ENCODE measurements around the gene JDP2. TPM values are rescaled to one million over a fixed set of nuclear protein-coding genes. Genes with fewer than 3 reads are reported as not detected.

JDP2 gene
- total RNA-seq, 6 experiments from 2014 or later, result 48.0 to 67.8 (median 61.8) TPM

- no peak for DNase-seq
- Mint-ChIP-seq H3K4me3 (no peak overlapping the region), H3K9me3 (no peaks in the 10 kb centered on the region), H3K36me3 (ENCODE audit: low read depth) (peaks cover 20% of the 10 kb centered on the region; the same call in 1 of the 2 replicates), H3K27me3 (ENCODE audit: insufficient read depth) (peaks cover 9% of the 10 kb centered on the region), H3K27ac (no peak overlapping the region), H3K4me1 (ENCODE audit: low read depth) (no peaks in the 10 kb centered on the region)
- TF ChIP-seq, protein P1, sequence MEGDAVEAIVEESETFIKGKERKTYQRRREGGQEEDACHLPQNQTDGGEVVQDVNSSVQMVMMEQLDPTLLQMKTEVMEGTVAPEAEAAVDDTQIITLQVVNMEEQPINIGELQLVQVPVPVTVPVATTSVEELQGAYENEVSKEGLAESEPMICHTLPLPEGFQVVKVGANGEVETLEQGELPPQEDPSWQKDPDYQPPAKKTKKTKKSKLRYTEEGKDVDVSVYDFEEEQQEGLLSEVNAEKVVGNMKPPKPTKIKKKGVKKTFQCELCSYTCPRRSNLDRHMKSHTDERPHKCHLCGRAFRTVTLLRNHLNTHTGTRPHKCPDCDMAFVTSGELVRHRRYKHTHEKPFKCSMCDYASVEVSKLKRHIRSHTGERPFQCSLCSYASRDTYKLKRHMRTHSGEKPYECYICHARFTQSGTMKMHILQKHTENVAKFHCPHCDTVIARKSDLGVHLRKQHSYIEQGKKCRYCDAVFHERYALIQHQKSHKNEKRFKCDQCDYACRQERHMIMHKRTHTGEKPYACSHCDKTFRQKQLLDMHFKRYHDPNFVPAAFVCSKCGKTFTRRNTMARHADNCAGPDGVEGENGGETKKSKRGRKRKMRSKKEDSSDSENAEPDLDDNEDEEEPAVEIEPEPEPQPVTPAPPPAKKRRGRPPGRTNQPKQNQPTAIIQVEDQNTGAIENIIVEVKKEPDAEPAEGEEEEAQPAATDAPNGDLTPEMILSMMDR (IDR thresholded peaks at IDR 0.05), result no peak
Observed at GRCh38 chr14:75476274-75476995, 48.6 kb downstream of the JDP2 start.

DNA sequence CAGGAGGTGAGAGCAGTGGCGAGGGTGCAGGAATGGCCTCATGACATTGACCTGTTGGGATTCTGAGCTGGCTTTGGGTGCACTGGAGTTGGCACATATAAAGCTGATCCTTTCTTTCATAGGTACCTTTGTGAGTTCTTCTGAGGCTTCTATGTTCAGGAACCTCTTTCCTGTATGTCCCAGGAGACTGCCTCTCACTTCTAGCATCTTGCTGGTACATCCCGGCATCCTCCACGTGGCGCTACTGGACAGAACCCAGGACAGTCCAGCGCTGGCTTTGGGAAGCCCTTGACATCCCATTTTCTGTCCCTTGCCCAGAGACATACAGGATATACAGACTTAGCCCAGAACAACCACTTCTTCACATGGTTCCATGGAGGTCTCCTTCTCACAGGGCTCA, 50.1 kb downstream of the JDP2 start:
- Mint-ChIP-seq H3K27ac (no peak overlapping the region), H3K27me3 (ENCODE audit: insufficient read depth) (peaks cover 9% of the 10 kb centered on the region), H3K4me3 (no peak overlapping the region), H3K9me3 (no peaks in the 10 kb centered on the region), H3K36me3 (ENCODE audit: low read depth) (peaks cover 14% of the 10 kb centered on the region; the same call in 1 of the 2 replicates), H3K4me1 (ENCODE audit: low read depth) (no peaks in the 10 kb centered on the region)
- no peak for DNase-seq
- TF ChIP-seq, protein P1 (IDR thresholded peaks at IDR 0.05), result no peak

GRCh38 chr14:75479770-75480600, 52.2 kb downstream of the JDP2 start:
- no peak overlapping the region for H3K27ac Mint-ChIP-seq
- H3K9me3 Mint-ChIP-seq, result no peaks in the 10 kb centered on the region
- DNase-seq, result no peak
- H3K4me3 Mint-ChIP-seq, result no peak overlapping the region
- TF ChIP-seq, protein P1 (IDR thresholded peaks at IDR 0.05), result no peak
- no peaks in the 10 kb centered on the region for H3K4me1 Mint-ChIP-seq (ENCODE audit: low read depth)
- 0 out of 2 replicates have a peak, but pooled peaks cover 6% of the 10 kb centered on the region for H3K36me3 Mint-ChIP-seq (ENCODE audit: low read depth)
- H3K27me3 Mint-ChIP-seq (ENCODE audit: insufficient read depth), result peaks cover 16% of the 10 kb centered on the region

- TF ChIP-seq, protein P1 (IDR thresholded peaks at IDR 0.05), result no peak
- Mint-ChIP-seq H3K27ac (no peak overlapping the region), H3K36me3 (ENCODE audit: low read depth) (no peaks in the 10 kb centered on the region), H3K4me3 (no peak overlapping the region), H3K4me1 (ENCODE audit: low read depth) (no peaks in the 10 kb centered on the region), H3K9me3 (no peaks in the 10 kb centered on the region), H3K27me3 (ENCODE audit: insufficient read depth) (peaks cover 22% of the 10 kb centered on the region)
- DNase-seq, result no peak
Observed at GRCh38 chr14:75482366-75482765, 54.5 kb downstream of the JDP2 start.

- no peaks in the 10 kb centered on the region for H3K36me3 Mint-ChIP-seq (ENCODE audit: low read depth)
- 0 out of 2 replicates have a peak, but pooled peaks cover 6% of the 10 kb centered on the region for H3K4me1 Mint-ChIP-seq (ENCODE audit: low read depth)
- TF ChIP-seq, protein P1 (IDR thresholded peaks at IDR 0.05), result no peak
- DNase-seq, result no peak
- H3K27ac Mint-ChIP-seq, result no peak overlapping the region
- H3K9me3 Mint-ChIP-seq, result no peaks in the 10 kb centered on the region
- H3K4me3 Mint-ChIP-seq, result no peak overlapping the region
- peaks cover 22% of the 10 kb centered on the region for H3K27me3 Mint-ChIP-seq (ENCODE audit: insufficient read depth)
Observed at GRCh38 chr14:75484711-75485429, 57.0 kb downstream of the JDP2 start.

All from HFFc6 (cell line).